BLaER1 (cell line): ENCODE data around the gene BOLA1.
A peak's percentile ranks its signal among the peaks of the same experiment; 100 is the strongest.

Experiments used
- H3K27ac ChIP-seq: shearing (Covaris generic); formaldehyde crosslinking; 2 replicates; pipeline ENCODE4 v1.8.1; 2022
- H3K27me3 ChIP-seq: shearing (Covaris generic); formaldehyde crosslinking; 2 replicates; pipeline ENCODE4 v1.8.1; 2022
- H3K36me3 ChIP-seq: shearing (Covaris generic); formaldehyde crosslinking; 2 replicates; pipeline ENCODE4 v1.8.1; 2022
- H3K4me1 ChIP-seq: shearing (Covaris generic); formaldehyde crosslinking; 2 replicates; pipeline ENCODE4 v1.8.1; 2022
- H3K4me2 ChIP-seq: shearing (Covaris generic); formaldehyde crosslinking; 2 replicates; pipeline ENCODE4 v1.8.1; 2022
- H3K4me3 ChIP-seq: shearing (Covaris generic); formaldehyde crosslinking; 2 replicates; pipeline ENCODE4 v1.8.1; 2022
- H3K9ac ChIP-seq: shearing (Covaris generic); formaldehyde crosslinking; 2 replicates; pipeline ENCODE4 v1.8.1; 2022
- H3K9me3 ChIP-seq: shearing (Covaris generic); formaldehyde crosslinking; 2 replicates; pipeline ENCODE4 v1.8.1; 2022
- H4K20me1 ChIP-seq: shearing (Covaris generic); formaldehyde crosslinking; 2 replicates; pipeline ENCODE4 v1.8.1; 2022
- Cebpa-rat ChIP-seq: shearing (Covaris generic); IDR thresholded peaks from 2 replicates; pipeline ENCODE4 v1.8.1; 2022

Gene BOLA1

GRCh38 chr1:149916898-149917252 lies 17.5 kb downstream of the BOLA1 start:
- Histone ChIP-seq H3K27ac (peak overlapping the region; percentile 76), H3K36me3 (peaks cover 30% of the 10 kb centered on the region), H3K4me1 (peaks cover 39% of the 10 kb centered on the region), H4K20me1 (no peaks in the 10 kb centered on the region), H3K27me3 (no peaks in the 10 kb centered on the region), H3K4me3 (peak overlapping the region; percentile 79), H3K9me3 (no peaks in the 10 kb centered on the region), H3K9ac (peak overlapping the region; percentile 83), H3K4me2 (peak overlapping the region; percentile 91)
- no peak for TF ChIP-seq Cebpa-rat

- no peaks in the 10 kb centered on the region for H3K9me3 ChIP-seq
- no peaks in the 10 kb centered on the region for H3K27me3 ChIP-seq
- H3K4me1 ChIP-seq: peaks cover 39% of the 10 kb centered on the region
- H3K27ac ChIP-seq: peak within 1 kb of the TSS; percentile 76
- H3K4me2 ChIP-seq: peak within 1 kb of the TSS; percentile 91
- peak within 1 kb of the TSS; percentile 83 for H3K9ac ChIP-seq
- peaks cover 30% of the 10 kb centered on the region for H3K36me3 ChIP-seq
- peak within 1 kb of the TSS; percentile 79 for H3K4me3 ChIP-seq
- H4K20me1 ChIP-seq: no peaks in the 10 kb centered on the region
- no peak for TF ChIP-seq Cebpa-rat
These were observed 18.3 kb downstream of the BOLA1 start, which contains the start of gene SV2A for GRCh38 chr1:149917571-149918144. TSS of gene SV2A (minus strand) at chr1:149917844. CDS start at chr1:149913840, 4,004 bp downstream.

- no peak overlapping the region for H3K4me2 ChIP-seq
- H3K9me3 ChIP-seq: no peaks in the 10 kb centered on the region
- peaks cover 34% of the 10 kb centered on the region for H4K20me1 ChIP-seq
- peaks cover 33% of the 10 kb centered on the region for H3K4me1 ChIP-seq
- H3K9ac ChIP-seq: no peak overlapping the region
- no peak overlapping the region for H3K27ac ChIP-seq
- H3K27me3 ChIP-seq: no peaks in the 10 kb centered on the region
- H3K4me3 ChIP-seq: no peak overlapping the region
- TF ChIP-seq Cebpa-rat: no peak
- peaks cover 56% of the 10 kb centered on the region for H3K36me3 ChIP-seq
These were observed 24.3 kb downstream of the BOLA1 start for GRCh38 chr1:149923626-149924025.

GRCh38 chr1:149925345-149925744 lies 26.0 kb downstream of the BOLA1 start:
- no peak for TF ChIP-seq Cebpa-rat
- peak overlapping the region; percentile 86 for H3K4me2 ChIP-seq
- peaks cover 37% of the 10 kb centered on the region for H3K4me1 ChIP-seq
- no peak overlapping the region for H3K4me3 ChIP-seq
- H3K36me3 ChIP-seq: peaks cover 56% of the 10 kb centered on the region
- H4K20me1 ChIP-seq: peaks cover 34% of the 10 kb centered on the region
- no peak overlapping the region for H3K27ac ChIP-seq
- H3K9me3 ChIP-seq: no peaks in the 10 kb centered on the region
- no peak overlapping the region for H3K9ac ChIP-seq
- H3K27me3 ChIP-seq: no peaks in the 10 kb centered on the region

- Histone ChIP-seq H3K4me3 (peak overlapping the region; percentile 83; the same call in 1 of the 2 replicates), H3K9me3 (no peaks in the 10 kb centered on the region), H3K36me3 (peaks cover 56% of the 10 kb centered on the region), H3K27me3 (no peaks in the 10 kb centered on the region), H3K9ac (no peak overlapping the region), H3K4me1 (peaks cover 37% of the 10 kb centered on the region), H3K27ac (no peak overlapping the region), H3K4me2 (peak overlapping the region; percentile 86), H4K20me1 (peaks cover 34% of the 10 kb centered on the region)
- no peak for TF ChIP-seq Cebpa-rat
These were observed 26.4 kb downstream of the BOLA1 start for GRCh38 chr1:149925751-149926150.

GRCh38 chr1:149926296-149926695 lies 26.9 kb downstream of the BOLA1 start:
- TF ChIP-seq Cebpa-rat: no peak
- no peak overlapping the region for H3K27ac ChIP-seq
- H3K4me2 ChIP-seq: peak overlapping the region; percentile 86
- no peaks in the 10 kb centered on the region for H3K9me3 ChIP-seq
- H3K9ac ChIP-seq: no peak overlapping the region
- H4K20me1 ChIP-seq: peaks cover 34% of the 10 kb centered on the region
- peaks cover 37% of the 10 kb centered on the region for H3K4me1 ChIP-seq
- no peaks in the 10 kb centered on the region for H3K27me3 ChIP-seq
- H3K4me3 ChIP-seq: peak overlapping the region; percentile 83
- H3K36me3 ChIP-seq: peaks cover 54% of the 10 kb centered on the region

- Histone ChIP-seq H4K20me1 (peaks cover 34% of the 10 kb centered on the region), H3K4me2 (peak overlapping the region; percentile 86), H3K27ac (peak overlapping the region; percentile 89), H3K9ac (peak overlapping the region; percentile 79), H3K4me1 (peaks cover 37% of the 10 kb centered on the region), H3K36me3 (peaks cover 47% of the 10 kb centered on the region), H3K27me3 (no peaks in the 10 kb centered on the region), H3K4me3 (peak overlapping the region; percentile 83), H3K9me3 (no peaks in the 10 kb centered on the region)
- TF ChIP-seq Cebpa-rat: no peak
These were observed 27.7 kb downstream of the BOLA1 start for GRCh38 chr1:149927056-149927562.

- peak within 1 kb of the TSS; percentile 89 for H3K27ac ChIP-seq
- peaks cover 37% of the 10 kb centered on the region for H3K4me1 ChIP-seq
- no peaks in the 10 kb centered on the region for H3K9me3 ChIP-seq
- H3K4me3 ChIP-seq: peak within 1 kb of the TSS; percentile 83
- TF ChIP-seq Cebpa-rat: no peak
- peaks cover 34% of the 10 kb centered on the region for H4K20me1 ChIP-seq
- H3K9ac ChIP-seq: peak within 1 kb of the TSS; percentile 79
- peaks cover 40% of the 10 kb centered on the region for H3K36me3 ChIP-seq
- H3K4me2 ChIP-seq: peak within 1 kb of the TSS; percentile 97
- H3K27me3 ChIP-seq: no peaks in the 10 kb centered on the region
These were observed 28.4 kb downstream of the BOLA1 start, which contains the start of gene SF3B4 for GRCh38 chr1:149927563-149928400. TSS of gene SF3B4 (minus strand) at chr1:149927803. CDS start at chr1:149927759, 44 bp downstream.

- Histone ChIP-seq H3K4me3 (peak overlapping the region; percentile 83), H3K9me3 (no peaks in the 10 kb centered on the region), H3K4me1 (peaks cover 37% of the 10 kb centered on the region), H3K4me2 (peak overlapping the region; percentile 97), H3K27ac (peak overlapping the region; percentile 89), H3K36me3 (peaks cover 34% of the 10 kb centered on the region), H3K9ac (peak overlapping the region; percentile 79), H3K27me3 (no peaks in the 10 kb centered on the region), H4K20me1 (peaks cover 34% of the 10 kb centered on the region)
- no peak for TF ChIP-seq Cebpa-rat
These were observed 29.0 kb downstream of the BOLA1 start for GRCh38 chr1:149928401-149928724.

- Histone ChIP-seq H3K4me3 (no peak overlapping the region), H3K27ac (no peak overlapping the region), H3K4me1 (peaks cover 33% of the 10 kb centered on the region), H4K20me1 (peaks cover 25% of the 10 kb centered on the region), H3K36me3 (peaks cover 19% of the 10 kb centered on the region), H3K4me2 (no peak overlapping the region), H3K27me3 (no peaks in the 10 kb centered on the region), H3K9me3 (no peaks in the 10 kb centered on the region), H3K9ac (no peak overlapping the region)
- TF ChIP-seq Cebpa-rat: no peak
These were observed 30.5 kb downstream of the BOLA1 start for GRCh38 chr1:149929856-149930255.
